HG03108 (cell line): ENCODE data around the gene SERGEF.
A peak's percentile ranks its signal among the peaks of the same experiment; 100 is the strongest.
"Not testable (repeated sequence)": the region's sequence is repeated elsewhere in the genome, so short reads cannot be mapped to it uniquely, and the experiment has no call there.

Source experiments
- ATAC-seq: cut with Tn5 transposase; IDR thresholded peaks from one replicate; pipeline ENCODE4 v1.9.1; 2021; ENCODE audit warnings: moderate library complexity; ENCODE audit not compliant: unreplicated experiment

The SERGEF gene

GRCh38 chr11:17915500-17916143 is 97.2 kb downstream of the SERGEF start:
- ATAC-seq: no peak

- ATAC-seq: no peak
Measured at GRCh38 chr11:17914957-17915356, 97.9 kb downstream of the SERGEF start.

GRCh38 chr11:17907046-17907445 is 105.8 kb downstream of the SERGEF start:
- no peak for ATAC-seq

- no peak for ATAC-seq
Measured at GRCh38 chr11:17906436-17906835, 106.4 kb downstream of the SERGEF start.

- peak; percentile 55 for ATAC-seq
Measured at GRCh38 chr11:17905477-17905876, 107.4 kb downstream of the SERGEF start.

- ATAC-seq: no peak
Measured at GRCh38 chr11:17901481-17901880, 111.4 kb downstream of the SERGEF start.

- no peak for ATAC-seq
Measured at GRCh38 chr11:17898782-17899181, 114.1 kb downstream of the SERGEF start.

- no peak for ATAC-seq
Measured at GRCh38 chr11:17898071-17898470, 114.8 kb downstream of the SERGEF start.

GRCh38 chr11:17897495-17897894 is 115.4 kb downstream of the SERGEF start:
- no peak for ATAC-seq

- not testable (repeated sequence) for ATAC-seq
Measured at GRCh38 chr11:17896496-17897151, 116.2 kb downstream of the SERGEF start.

GRCh38 chr11:17894929-17895658 is 117.8 kb downstream of the SERGEF start:
- ATAC-seq: no peak

- no peak for ATAC-seq
Measured at GRCh38 chr11:17892409-17892808, 120.4 kb downstream of the SERGEF start.

GRCh38 chr11:17890325-17890724 is 122.5 kb downstream of the SERGEF start:
- ATAC-seq: no peak

- ATAC-seq: no peak
Measured at GRCh38 chr11:17887779-17888178, 125.1 kb downstream of the SERGEF start.

GRCh38 chr11:17883946-17884345 is 128.9 kb downstream of the SERGEF start:
- no peak for ATAC-seq

- no peak for ATAC-seq
Measured at GRCh38 chr11:17883057-17883456, 129.8 kb downstream of the SERGEF start.

GRCh38 chr11:17878743-17879142 is 134.1 kb downstream of the SERGEF start:
- no peak for ATAC-seq

- ATAC-seq: no peak
Measured at GRCh38 chr11:17877886-17878285, 135.0 kb downstream of the SERGEF start.

GRCh38 chr11:17876827-17877226 is 136.0 kb downstream of the SERGEF start:
- ATAC-seq: no peak

- ATAC-seq: no peak
Measured at GRCh38 chr11:17875891-17876290, 137.0 kb downstream of the SERGEF start.

- no peak for ATAC-seq
Measured at GRCh38 chr11:17873586-17873985, 139.3 kb downstream of the SERGEF start.

- ATAC-seq: not testable (repeated sequence)
Measured at GRCh38 chr11:17868398-17868797, 144.4 kb downstream of the SERGEF start.
